ENCODE measurements around the gene ARHGAP8. TPM values are rescaled to one million over a fixed set of nuclear protein-coding genes. Genes with fewer than 3 reads are reported as not detected.

Gene ARHGAP8
- total and polyA plus RNA-seq, 2 of the 13 experiments (the other 11 are each of a cell fraction or from before 2014, with no cell fraction given) = 0.07 TPM; not detected in 1

- ChIA-PET CTCF (ENCODE audit: low intra/inter-chr PET ratio, low total read pairs) (no interaction called here), POLR2A (no interaction called here)
- ATAC-seq = no peak
- no peak overlapping the region for H3K9ac ChIP-seq (ENCODE audit: insufficient read depth, low read depth, low read length)
- intact Hi-C loops (cut with micrococcal nuclease; ENCODE audit: unreplicated experiment) (no loop called here), in situ Hi-C loops (cut with HindIII; ENCODE audit: extremely low pct_ligation_motif_present, low pct_unique_long_range_greater_than_20kb) (no loop called here)
- peaks cover 5 to 34% of the 10 kb centered on the region in 2 experiments; a peak in 3 of 5 replicates for H3K27me3 ChIP-seq (ENCODE audit: control insufficient read depth in 1 of 2, insufficient read depth in 2 of 2, low read length in 2 of 2)
- no peak for FAIRE-seq
- H4K20me1 ChIP-seq (ENCODE audit: insufficient read depth, low read length) = no peaks in the 10 kb centered on the region
- no peaks in the 10 kb centered on the region for H3K4me1 ChIP-seq (ENCODE audit: insufficient read depth, low read length)
- H3K27ac ChIP-seq (ENCODE audit: extremely low read length, insufficient read depth, low read length) = no peak overlapping the region
- H2AFZ ChIP-seq (ENCODE audit: low read length) = no peak overlapping the region
- H3K36me3 ChIP-seq (replicated peaks in 1 of 2; ENCODE audit: control insufficient read depth in 1 of 2, insufficient read depth in 2 of 2, low read length in 2 of 2) = no peaks in the 10 kb centered on the region
- no peak overlapping the region for H3K4me3 ChIP-seq (replicated peaks in 1 of 3; ENCODE audit: insufficient read depth in 1 of 3, low read depth in 2 of 3, low read length in 3 of 3)
- no TSS peak for BruUV-seq (replicated peaks)
- no peak overlapping the region for H3K4me2 ChIP-seq (ENCODE audit: low read depth, low read length)
- no peak for TF ChIP-seq IKZF5 (CRISPR knock-in tag; IDR thresholded peaks at IDR 0.05)
- no peak for TF ChIP-seq NCOA2 (CRISPR knock-in tag; IDR thresholded peaks at IDR 0.05)
- TF ChIP-seq ZNF75D (CRISPR knock-in tag; IDR thresholded peaks at IDR 0.05; ENCODE audit: borderline replicate concordance) = no peak
- no peak for TF ChIP-seq ZNF549 (CRISPR knock-in tag; IDR thresholded peaks at IDR 0.05)
- no peak for TF ChIP-seq TRIM24 (CRISPR knock-in tag; IDR thresholded peaks at IDR 0.05)
- TF ChIP-seq, protein P1, sequence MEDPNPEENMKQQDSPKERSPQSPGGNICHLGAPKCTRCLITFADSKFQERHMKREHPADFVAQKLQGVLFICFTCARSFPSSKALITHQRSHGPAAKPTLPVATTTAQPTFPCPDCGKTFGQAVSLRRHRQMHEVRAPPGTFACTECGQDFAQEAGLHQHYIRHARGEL (CRISPR knock-in tag; IDR thresholded peaks at IDR 0.05) = no peak
- TF ChIP-seq, protein P2, sequence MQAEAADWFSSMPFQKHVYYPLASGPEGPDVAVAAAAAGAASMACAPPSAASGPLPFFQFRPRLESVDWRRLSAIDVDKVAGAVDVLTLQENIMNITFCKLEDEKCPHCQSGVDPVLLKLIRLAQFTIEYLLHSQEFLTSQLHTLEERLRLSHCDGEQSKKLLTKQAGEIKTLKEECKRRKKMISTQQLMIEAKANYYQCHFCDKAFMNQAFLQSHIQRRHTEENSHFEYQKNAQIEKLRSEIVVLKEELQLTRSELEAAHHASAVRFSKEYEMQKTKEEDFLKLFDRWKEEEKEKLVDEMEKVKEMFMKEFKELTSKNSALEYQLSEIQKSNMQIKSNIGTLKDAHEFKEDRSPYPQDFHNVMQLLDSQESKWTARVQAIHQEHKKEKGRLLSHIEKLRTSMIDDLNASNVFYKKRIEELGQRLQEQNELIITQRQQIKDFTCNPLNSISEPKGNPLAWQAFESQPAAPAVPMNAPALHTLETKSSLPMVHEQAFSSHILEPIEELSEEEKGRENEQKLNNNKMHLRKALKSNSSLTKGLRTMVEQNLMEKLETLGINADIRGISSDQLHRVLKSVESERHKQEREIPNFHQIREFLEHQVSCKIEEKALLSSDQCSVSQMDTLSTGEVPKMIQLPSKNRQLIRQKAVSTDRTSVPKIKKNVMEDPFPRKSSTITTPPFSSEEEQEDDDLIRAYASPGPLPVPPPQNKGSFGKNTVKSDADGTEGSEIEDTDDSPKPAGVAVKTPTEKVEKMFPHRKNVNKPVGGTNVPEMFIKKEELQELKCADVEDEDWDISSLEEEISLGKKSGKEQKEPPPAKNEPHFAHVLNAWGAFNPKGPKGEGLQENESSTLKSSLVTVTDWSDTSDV (CRISPR knock-in tag; IDR thresholded peaks at IDR 0.05) = no peak
- TF ChIP-seq HOXA9 (CRISPR knock-in tag; IDR thresholded peaks at IDR 0.05; ENCODE audit: borderline replicate concordance) = no peak
- no peak for TF ChIP-seq TBX2 (CRISPR knock-in tag; IDR thresholded peaks at IDR 0.05; ENCODE audit: borderline replicate concordance)
- no peak for TF ChIP-seq HHEX (CRISPR knock-in tag; IDR thresholded peaks at IDR 0.05)
- no peak for TF ChIP-seq SAFB2 (CRISPR knock-in tag; IDR thresholded peaks at IDR 0.05; ENCODE audit: borderline replicate concordance, low read depth)
- TF ChIP-seq GMEB2 (CRISPR knock-in tag; IDR thresholded peaks at IDR 0.05; ENCODE audit: low read depth) = no peak
- TF ChIP-seq ZNF121 (CRISPR knock-in tag; IDR thresholded peaks at IDR 0.05) = no peak
- no peaks in the 10 kb centered on the region for H3K79me2 ChIP-seq (ENCODE audit: insufficient read depth, low read length)
- WGBS (ENCODE audit: low lambda C conversion rate) = 39% methylated on average over 5 of the region's 12 CpGs
- no peaks in the 10 kb centered on the region for H3K9me3 ChIP-seq (ENCODE audit: low read length)
- DNase-seq (ENCODE audit: low spot score) = no peak
These were observed 130.6 kb downstream of the ARHGAP8 start for GRCh38 chr22:44883011-44883421.
